HG02642 (cell line): ENCODE measurements around the gene PRDX5.
"Not testable (repeated sequence)": the region's sequence is repeated elsewhere in the genome, so short reads cannot be mapped to it uniquely, and the experiment has no call there.

Experiments
- ATAC-seq: cut with Tn5 transposase; IDR thresholded peaks from one replicate; pipeline ENCODE4 v1.9.1; 2021; ENCODE audit warnings: mild to moderate bottlenecking; ENCODE audit not compliant: unreplicated experiment, poor library complexity

Gene PRDX5

DNA sequence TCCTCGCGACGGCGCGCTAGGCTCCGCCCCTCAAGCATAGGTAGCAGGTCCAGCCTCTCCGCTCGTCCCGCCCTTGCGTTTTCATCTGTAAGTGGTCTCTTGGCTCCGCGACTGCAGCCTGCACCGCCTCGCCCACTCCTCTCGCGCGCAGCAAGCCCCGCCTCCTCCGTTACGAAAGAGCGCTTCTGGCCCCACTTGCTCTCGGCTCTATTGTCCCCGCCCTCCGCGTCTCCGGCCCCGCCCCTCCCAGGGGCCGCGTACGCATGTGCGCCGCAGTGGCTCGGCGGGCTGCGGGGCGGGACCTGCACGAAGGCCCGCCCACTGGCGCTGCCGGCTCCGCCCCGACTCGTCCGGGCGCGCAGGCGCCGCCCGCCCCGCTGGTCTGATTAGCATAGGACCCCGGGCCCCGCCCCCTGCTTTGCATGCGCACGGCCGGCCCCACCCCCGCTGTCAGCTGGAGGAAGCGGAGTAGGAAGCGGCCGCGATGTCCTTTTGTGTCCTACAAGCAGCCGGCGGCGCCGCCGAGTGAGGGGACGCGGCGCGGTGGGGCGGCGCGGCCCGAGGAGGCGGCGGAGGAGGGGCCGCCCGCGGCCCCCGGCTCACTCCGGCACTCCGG lies 12.7 kb upstream of the PRDX5 start, which contains the start of gene ESRRA:
Gene ESRRA, plus strand, starts transcription at position 450 of the 616 bp plus-strand sequence. CDS start 1,656 bp downstream, outside the sequence.
- peak; percentile 75 for ATAC-seq

DNA sequence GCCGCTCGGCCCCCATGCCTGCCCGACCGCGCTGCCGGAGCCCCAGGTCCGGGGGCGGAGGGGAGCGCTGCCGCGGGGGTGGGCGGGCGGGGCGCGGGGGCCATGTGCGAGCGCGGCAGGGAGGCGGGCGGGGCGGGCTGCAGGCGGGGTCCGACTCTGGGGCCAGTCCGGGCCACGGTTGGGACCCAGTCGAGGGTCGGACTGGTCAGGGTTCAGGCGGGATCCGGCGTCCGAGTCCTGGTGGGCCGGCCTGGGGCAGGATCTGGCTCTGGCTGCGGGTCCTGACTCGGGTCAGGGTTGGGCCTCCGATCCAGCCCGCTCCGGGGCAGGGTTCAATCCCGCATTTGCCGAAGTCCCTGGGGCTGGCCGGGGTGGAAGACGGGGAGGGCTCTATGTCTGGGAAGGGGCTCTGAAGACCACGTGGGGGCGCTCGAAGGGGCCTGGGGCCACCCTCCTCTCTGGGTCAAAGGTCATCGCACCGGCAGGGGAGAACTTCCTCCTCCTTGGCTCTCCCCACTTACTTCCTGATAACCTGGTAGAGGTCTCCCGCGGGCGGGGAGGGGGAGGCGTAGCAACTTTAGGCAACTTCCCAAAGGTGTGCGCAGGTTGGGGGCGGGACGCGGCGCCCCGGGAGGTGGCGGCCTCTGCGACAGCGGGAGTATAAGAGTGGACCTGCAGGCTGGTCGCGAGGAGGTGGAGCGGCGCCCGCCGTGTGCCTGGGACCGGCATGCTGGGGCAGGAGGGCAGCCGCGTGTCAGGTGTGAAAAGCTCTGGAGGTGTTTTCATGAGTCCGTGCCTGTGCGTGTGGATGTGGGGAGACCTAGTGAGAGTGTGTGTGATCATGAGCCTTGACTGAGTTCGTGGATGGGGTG lies 12.0 kb upstream of the PRDX5 start:
- peak; percentile 30 for ATAC-seq

DNA sequence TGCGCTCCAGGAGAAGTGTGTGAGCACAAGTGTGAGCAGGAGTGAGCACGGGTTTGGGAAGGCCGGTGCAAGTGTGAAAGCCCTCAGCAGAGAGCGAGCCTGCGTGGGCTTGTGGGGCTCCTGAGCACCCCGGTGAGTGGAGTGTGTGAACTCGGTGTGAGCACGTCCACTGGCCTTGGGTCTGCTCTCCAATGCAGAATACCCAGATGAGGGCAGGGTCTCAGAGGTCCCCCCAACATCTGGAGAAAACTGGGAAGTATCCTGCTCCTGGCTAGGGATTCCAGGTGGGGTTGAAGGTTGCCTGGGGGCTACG lies 11.4 kb upstream of the PRDX5 start:
- ATAC-seq, result no peak

DNA sequence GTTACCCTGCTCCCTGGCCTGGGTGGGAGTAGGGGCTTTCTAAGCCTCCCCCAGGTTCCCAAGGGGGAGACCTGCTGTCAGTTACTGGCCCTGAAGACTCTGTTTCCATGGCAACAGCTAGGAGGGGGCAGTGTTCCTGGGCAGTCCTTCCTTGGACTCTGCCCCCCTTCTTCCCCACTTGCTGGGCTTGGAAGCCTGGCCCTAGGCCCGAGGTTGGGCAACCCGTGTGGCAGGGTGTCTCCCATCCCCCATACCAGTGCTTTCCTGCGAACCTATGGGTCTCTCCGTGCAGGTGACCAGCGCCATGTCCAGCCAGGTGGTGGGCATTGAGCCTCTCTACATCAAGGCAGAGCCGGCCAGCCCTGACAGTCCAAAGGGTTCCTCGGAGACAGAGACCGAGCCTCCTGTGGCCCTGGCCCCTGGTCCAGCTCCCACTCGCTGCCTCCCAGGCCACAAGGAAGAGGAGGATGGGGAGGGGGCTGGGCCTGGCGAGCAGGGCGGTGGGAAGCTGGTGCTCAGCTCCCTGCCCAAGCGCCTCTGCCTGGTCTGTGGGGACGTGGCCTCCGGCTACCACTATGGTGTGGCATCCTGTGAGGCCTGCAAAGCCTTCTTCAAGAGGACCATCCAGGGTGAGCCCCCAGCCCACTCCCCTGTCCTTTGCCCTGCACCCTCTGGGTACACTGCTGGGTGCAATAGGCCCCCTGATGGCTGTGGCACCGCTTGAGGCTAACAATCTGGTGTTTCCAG lies 10.9 kb upstream of the PRDX5 start:
- ATAC-seq, result no peak

- ATAC-seq, result not testable (repeated sequence)
These were observed 10.1 kb upstream of the PRDX5 start for GRCh38 chr11:64307795-64308194.

DNA sequence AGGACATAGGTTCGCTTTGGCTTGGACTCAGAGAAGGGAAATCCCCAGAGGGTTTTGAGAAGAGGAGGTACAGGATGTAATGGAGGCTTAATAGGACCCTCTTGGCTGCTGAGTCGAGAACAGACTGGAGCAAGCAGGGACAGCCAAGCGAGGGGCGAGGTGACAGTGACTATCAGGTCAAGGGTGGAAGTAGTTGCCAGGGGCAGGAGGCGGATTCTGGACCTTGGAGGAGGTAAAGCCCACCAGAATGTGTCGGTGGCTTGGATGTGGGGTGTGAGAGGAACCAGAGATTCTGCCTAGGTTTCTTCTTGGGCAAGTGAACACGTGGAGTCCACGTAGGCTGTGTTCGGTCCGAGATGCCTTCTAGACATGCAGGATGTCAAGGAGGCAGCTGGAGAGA lies 5.0 kb upstream of the PRDX5 start:
- ATAC-seq, result no peak

- ATAC-seq, result no peak
These were observed 4.3 kb upstream of the PRDX5 start for GRCh38 chr11:64313491-64314145.

DNA sequence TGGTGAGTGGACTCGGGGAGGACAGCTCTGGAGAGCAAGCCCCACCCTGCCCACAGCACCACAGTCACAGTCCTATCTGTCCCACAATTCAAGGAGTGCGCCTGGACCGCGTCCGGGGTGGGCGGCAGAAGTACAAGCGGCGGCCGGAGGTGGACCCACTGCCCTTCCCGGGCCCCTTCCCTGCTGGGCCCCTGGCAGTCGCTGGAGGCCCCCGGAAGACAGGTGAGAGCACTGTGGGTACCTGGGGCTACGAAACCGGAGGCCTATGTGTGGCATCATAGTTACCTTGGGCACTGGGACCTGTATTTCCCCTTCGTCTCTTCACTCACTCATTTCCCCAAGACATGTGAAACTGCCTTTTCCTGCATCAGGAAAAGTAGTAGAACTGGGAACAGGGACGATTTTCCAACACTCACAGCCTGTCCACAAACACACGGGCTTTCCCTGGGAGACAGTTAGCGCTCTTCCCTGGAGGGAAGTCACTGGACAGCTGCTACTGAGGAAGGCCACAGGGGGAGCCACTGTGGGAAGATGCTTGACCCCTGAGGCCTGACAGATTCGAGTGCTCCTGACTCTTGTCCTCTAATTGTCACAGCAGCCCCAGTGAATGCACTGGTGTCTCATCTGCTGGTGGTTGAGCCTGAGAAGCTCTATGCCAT lies 3.6 kb upstream of the PRDX5 start:
- no peak for ATAC-seq

GRCh38 chr11:64314805-64315561 lies 2.9 kb upstream of the PRDX5 start:
- no peak for ATAC-seq

- ATAC-seq, result not testable (repeated sequence)
These were observed 2.0 kb upstream of the PRDX5 start for GRCh38 chr11:64315667-64316526.

DNA sequence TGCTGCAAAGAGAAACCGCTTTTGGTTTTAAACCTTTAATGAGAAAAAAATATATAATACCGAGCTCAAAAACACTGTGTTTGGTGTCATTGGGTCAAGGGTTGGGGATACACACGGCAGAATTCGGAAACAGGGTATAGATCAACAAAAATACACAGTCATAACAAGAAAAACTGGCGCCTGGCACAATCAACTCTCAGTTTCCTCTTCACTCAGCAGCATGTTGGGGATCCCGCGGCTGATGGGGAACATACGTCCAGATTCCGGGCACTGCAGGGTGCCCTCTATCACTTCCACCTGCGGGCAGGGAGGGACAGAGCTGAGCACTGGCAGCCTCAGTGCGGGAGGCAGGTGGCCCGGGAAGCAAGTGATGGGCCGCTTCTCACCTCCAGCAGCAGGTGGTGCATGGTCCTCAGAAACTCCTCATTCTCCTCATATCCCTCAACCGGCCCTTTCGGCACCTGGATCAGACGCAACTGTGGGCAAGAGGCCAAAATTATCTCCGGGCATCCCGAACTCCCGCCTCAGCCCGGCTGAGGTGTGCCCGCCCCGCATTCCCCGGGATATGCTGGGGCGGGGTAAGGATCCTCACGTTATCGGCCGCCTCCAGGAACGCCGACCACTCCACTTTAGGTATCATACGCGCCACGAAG lies 1.1 kb upstream of the PRDX5 start:
- ATAC-seq, result peak; percentile 3

- peak; percentile 63 for ATAC-seq
These were observed 478 bp upstream of the PRDX5 start, which contains the start of gene TRMT112 for GRCh38 chr11:64317325-64317960. TRMT112 (minus strand) TSS chr11:64317559; CDS start chr11:64317526, 33 bp downstream.

DNA sequence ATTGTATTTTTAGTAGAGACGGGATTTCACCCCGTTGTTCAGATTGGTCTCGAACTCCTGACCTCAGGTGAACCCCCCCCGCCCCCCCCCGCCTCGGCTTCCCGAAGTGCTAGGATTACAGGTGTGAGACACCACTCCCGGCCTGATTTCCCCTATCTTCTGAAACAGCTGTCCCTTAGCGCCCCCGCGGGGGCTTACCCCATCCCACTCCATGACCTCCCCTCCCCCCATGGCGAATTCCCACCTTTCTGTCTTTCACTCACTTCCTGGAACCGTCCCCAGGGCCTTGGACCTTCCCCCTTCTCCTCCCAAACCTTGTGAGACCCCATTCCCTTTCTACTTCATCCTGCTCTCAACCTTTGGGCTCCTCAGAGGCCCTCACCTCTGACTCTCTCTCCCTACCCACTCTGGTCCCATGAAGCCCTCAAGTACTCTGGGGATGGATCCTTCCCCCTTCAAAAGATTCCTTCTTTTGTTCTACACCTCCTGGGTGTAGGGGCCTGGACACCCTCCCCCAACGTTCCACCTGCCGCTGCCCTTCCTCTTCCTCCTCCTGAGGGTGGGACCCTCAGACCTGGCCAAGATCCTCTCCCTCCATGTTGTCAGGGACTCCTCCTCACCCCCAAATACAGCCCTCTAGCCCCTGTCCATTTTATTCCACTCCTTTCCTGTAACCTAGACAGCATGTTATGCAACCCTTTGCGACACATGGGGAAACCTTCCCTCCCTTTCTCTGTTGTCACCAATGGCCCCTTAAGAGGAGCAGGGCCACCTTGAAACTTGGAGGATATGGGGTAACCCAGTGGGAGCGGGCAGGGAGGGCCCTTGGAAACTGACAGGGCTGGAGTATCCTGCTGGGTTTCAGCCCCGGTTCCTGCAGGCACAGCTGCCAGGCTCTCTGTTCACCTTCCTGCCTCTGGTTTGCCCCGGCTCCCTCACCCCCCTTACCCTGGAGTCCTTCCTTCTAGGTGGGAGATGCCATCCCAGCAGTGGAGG lies 1.1 kb downstream of the PRDX5 start:
- no peak for ATAC-seq

- ATAC-seq, result no peak
These were observed 2.6 kb downstream of the PRDX5 start for GRCh38 chr11:64320556-64320955.

DNA sequence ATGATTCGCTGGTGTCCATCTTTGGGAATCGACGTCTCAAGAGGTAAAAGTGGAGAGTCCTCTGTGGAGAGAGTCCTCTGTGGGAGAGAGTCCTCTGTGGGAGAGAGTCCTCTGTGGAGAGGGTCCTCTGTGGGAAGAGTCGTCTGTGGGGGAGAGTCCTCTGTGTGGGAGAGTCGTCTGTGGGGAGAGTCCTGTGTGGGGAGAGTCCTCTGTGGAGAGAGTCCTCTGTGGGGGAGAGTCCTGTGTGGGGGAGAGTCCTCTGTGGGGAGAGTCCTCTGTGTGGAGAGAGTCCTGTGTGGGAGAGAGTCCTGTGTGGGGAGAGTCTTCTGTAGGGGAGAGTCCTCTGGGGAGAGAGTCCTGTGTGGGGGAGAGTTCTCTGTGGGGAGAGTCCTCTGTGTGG lies 3.1 kb downstream of the PRDX5 start:
- no peak for ATAC-seq

- no peak for ATAC-seq
These were observed 3.6 kb downstream of the PRDX5 start for GRCh38 chr11:64321533-64321932.
